ENCODE results near the gene KHDC1L. TPM values are rescaled to one million over a fixed set of nuclear protein-coding genes. Genes with fewer than 3 reads are reported as not detected.
"Not testable (repeated sequence)": the region's sequence is repeated elsewhere in the genome, so short reads cannot be mapped to it uniquely, and the experiment has no call there.

KHDC1L gene
- total RNA-seq, 5 donors from 2014 or later (not counting 1 experiment from before 2014, with no cell fraction given), result not detected

- Mint-ChIP-seq H3K4me3 (no peak overlapping the region), H3K27ac (no peak overlapping the region), H3K4me1 (no peaks in the 10 kb centered on the region), H3K27me3 (no peaks in the 10 kb centered on the region), H3K9me3 (no peaks in the 10 kb centered on the region), H3K36me3 (no peaks in the 10 kb centered on the region)
- no peaks in the 10 kb centered on the region for H3K36me3 ChIP-seq (ENCODE audit: control insufficient read depth in 2 of 2, extremely low read depth in 1 of 2, insufficient read depth in 1 of 2, low read length in 1 of 2)
- no peak overlapping the region for H3K4me3 ChIP-seq (ENCODE audit: control insufficient read depth in 1 of 2, extremely low read depth in 1 of 2, low read length in 1 of 2)
- ChIA-PET POLR2A (no interaction called here), CTCF (no interaction called here)
- 77% methylated on average over 4 of the region's 4 CpGs for WGBS (ENCODE audit: insufficient coverage)
- H3K9me3 ChIP-seq, result no peaks in the 10 kb centered on the region
- DNase-seq (no peak), ATAC-seq (replicated peaks in 1 of 4) (no peak)
- H3K4me1 ChIP-seq (ENCODE audit: control insufficient read depth in 1 of 2, extremely low read depth in 1 of 2, insufficient read depth in 2 of 2, low read length in 2 of 2), result no peaks in the 10 kb centered on the region
- no peaks in the 10 kb centered on the region for H3K27me3 ChIP-seq (replicated peaks in 1 of 2; ENCODE audit: control insufficient read depth in 2 of 2, extremely low read depth in 1 of 2, insufficient read depth in 2 of 2, low read length in 1 of 2)
- no peak overlapping the region for H3K27ac ChIP-seq (ENCODE audit: low read length)
These were observed 24.6 kb downstream of the KHDC1L start for GRCh38 chr6:73200735-73201134.

GRCh38 chr6:73200247-73200646 lies 25.0 kb downstream of the KHDC1L start:
- no peaks in the 10 kb centered on the region for H3K4me1 ChIP-seq (ENCODE audit: control insufficient read depth in 1 of 2, extremely low read depth in 1 of 2, insufficient read depth in 2 of 2, low read length in 2 of 2)
- no peak overlapping the region for H3K4me3 Mint-ChIP-seq
- no peak overlapping the region for H3K4me3 ChIP-seq (ENCODE audit: control insufficient read depth in 1 of 2, extremely low read depth in 1 of 2, low read length in 1 of 2)
- H3K27me3 Mint-ChIP-seq, result no peaks in the 10 kb centered on the region
- ChIA-PET POLR2A (no interaction called here), CTCF (no interaction called here)
- H3K36me3 ChIP-seq (ENCODE audit: control insufficient read depth in 2 of 2, extremely low read depth in 1 of 2, insufficient read depth in 1 of 2, low read length in 1 of 2), result no peaks in the 10 kb centered on the region
- no peak overlapping the region for H3K27ac ChIP-seq (ENCODE audit: low read length)
- no peaks in the 10 kb centered on the region for H3K9me3 Mint-ChIP-seq
- H3K9me3 ChIP-seq, result no peaks in the 10 kb centered on the region
- DNase-seq, result no peak
- no peaks in the 10 kb centered on the region for H3K4me1 Mint-ChIP-seq
- no peaks in the 10 kb centered on the region for H3K27me3 ChIP-seq (replicated peaks in 1 of 2; ENCODE audit: control insufficient read depth in 2 of 2, extremely low read depth in 1 of 2, insufficient read depth in 2 of 2, low read length in 1 of 2)
- ATAC-seq (replicated peaks in 1 of 4), result no peak
- 70% methylated on average over 1 of the region's 3 CpGs for WGBS (ENCODE audit: insufficient coverage)
- H3K36me3 Mint-ChIP-seq, result no peaks in the 10 kb centered on the region
- H3K27ac Mint-ChIP-seq, result no peak overlapping the region

GRCh38 chr6:73194744-73195143 lies 30.6 kb downstream of the KHDC1L start:
- no peaks in the 10 kb centered on the region for H3K27me3 ChIP-seq (replicated peaks in 1 of 2; ENCODE audit: control insufficient read depth in 2 of 2, extremely low read depth in 1 of 2, insufficient read depth in 2 of 2, low read length in 1 of 2)
- H3K4me1 ChIP-seq (ENCODE audit: control insufficient read depth in 1 of 2, extremely low read depth in 1 of 2, insufficient read depth in 2 of 2, low read length in 2 of 2), result no peaks in the 10 kb centered on the region
- no peak overlapping the region for H3K4me3 Mint-ChIP-seq
- no peaks in the 10 kb centered on the region for H3K9me3 Mint-ChIP-seq
- no peaks in the 10 kb centered on the region for H3K9me3 ChIP-seq
- 93% methylated on average over 7 of the region's 7 CpGs for WGBS (ENCODE audit: insufficient coverage)
- no peak overlapping the region for H3K4me3 ChIP-seq (ENCODE audit: control insufficient read depth in 1 of 2, extremely low read depth in 1 of 2, low read length in 1 of 2)
- no peak overlapping the region for H3K27ac Mint-ChIP-seq
- H3K36me3 Mint-ChIP-seq, result peaks cover 10% of the 10 kb centered on the region
- ATAC-seq (replicated peaks in 1 of 4), result no peak
- ChIA-PET POLR2A (no interaction called here), CTCF (no interaction called here)
- H3K27ac ChIP-seq (ENCODE audit: low read length), result no peak overlapping the region
- no peaks in the 10 kb centered on the region for H3K4me1 Mint-ChIP-seq
- no peak for DNase-seq
- H3K36me3 ChIP-seq (ENCODE audit: control insufficient read depth in 2 of 2, extremely low read depth in 1 of 2, insufficient read depth in 1 of 2, low read length in 1 of 2), result peaks cover 2 to 3% of the 10 kb centered on the region in 2 donors
- H3K27me3 Mint-ChIP-seq, result no peaks in the 10 kb centered on the region

GRCh38 chr6:73193302-73193701 lies 32.0 kb downstream of the KHDC1L start:
- H3K4me1 ChIP-seq (ENCODE audit: control insufficient read depth in 1 of 2, extremely low read depth in 1 of 2, insufficient read depth in 2 of 2, low read length in 2 of 2); H3K4me3 Mint-ChIP-seq; H3K4me3 ChIP-seq (ENCODE audit: control insufficient read depth in 1 of 2, extremely low read depth in 1 of 2, low read length in 1 of 2); DNase-seq; H3K36me3 ChIP-seq (ENCODE audit: control insufficient read depth in 2 of 2, extremely low read depth in 1 of 2, insufficient read depth in 1 of 2, low read length in 1 of 2); H3K9me3 Mint-ChIP-seq; POLR2A ChIA-PET; ATAC-seq (replicated peaks in 1 of 4); H3K27me3 ChIP-seq (replicated peaks in 1 of 2; ENCODE audit: control insufficient read depth in 2 of 2, extremely low read depth in 1 of 2, insufficient read depth in 2 of 2, low read length in 1 of 2); H3K27me3 Mint-ChIP-seq; CTCF ChIA-PET; H3K4me1 Mint-ChIP-seq; H3K27ac ChIP-seq (ENCODE audit: low read length); H3K27ac Mint-ChIP-seq; H3K9me3 ChIP-seq: not testable (repeated sequence)
- WGBS (ENCODE audit: insufficient coverage), result no CpG with 5 or more reads among the region's 4 CpGs
- H3K36me3 Mint-ChIP-seq, result peaks cover 10% of the 10 kb centered on the region

GRCh38 chr6:73182021-73182607 lies 43.2 kb downstream of the KHDC1L start:
- H3K36me3 ChIP-seq (ENCODE audit: control insufficient read depth in 2 of 2, extremely low read depth in 1 of 2, insufficient read depth in 1 of 2, low read length in 1 of 2), result no peaks in the 10 kb centered on the region
- Mint-ChIP-seq H3K9me3 (no peaks in the 10 kb centered on the region), H3K4me1 (peaks cover 6 to 11% (median 7%) of the 10 kb centered on the region in 3 donors), H3K27ac (no peak overlapping the region), H3K36me3 (no peaks in the 10 kb centered on the region), H3K4me3 (no peak overlapping the region), H3K27me3 (no peaks in the 10 kb centered on the region)
- ChIA-PET CTCF (interaction anchor here (0.7 to 1.9 kb wide), 7 partner anchors 390 to 773 kb away, joined by 3 to 6 read pairs (median 3); no protein-coding TSS in a partner anchor), POLR2A (no interaction called here)
- H3K4me3 ChIP-seq (ENCODE audit: control insufficient read depth in 1 of 2, extremely low read depth in 1 of 2, low read length in 1 of 2), result no peak overlapping the region
- H3K27ac ChIP-seq (ENCODE audit: low read length), result no peak overlapping the region
- H3K4me1 ChIP-seq (ENCODE audit: control insufficient read depth in 1 of 2, extremely low read depth in 1 of 2, insufficient read depth in 2 of 2, low read length in 2 of 2), result peaks cover 0 to 4% of the 10 kb centered on the region in 2 experiments
- H3K9me3 ChIP-seq, result no peaks in the 10 kb centered on the region
- no CpG with 5 or more reads among the region's 2 CpGs for WGBS (ENCODE audit: insufficient coverage)
- no peaks in the 10 kb centered on the region for H3K27me3 ChIP-seq (replicated peaks in 1 of 2; ENCODE audit: control insufficient read depth in 2 of 2, extremely low read depth in 1 of 2, insufficient read depth in 2 of 2, low read length in 1 of 2)
- no peak for ATAC-seq (replicated peaks in 1 of 4)
- DNase-seq, result no peak

GRCh38 chr6:73180763-73181619 lies 44.3 kb downstream of the KHDC1L start:
- Histone ChIP-seq H3K4me3 (ENCODE audit: control insufficient read depth in 1 of 2, extremely low read depth in 1 of 2, low read length in 1 of 2) (no peak overlapping the region), H3K27me3 (replicated peaks in 1 of 2; ENCODE audit: control insufficient read depth in 2 of 2, extremely low read depth in 1 of 2, insufficient read depth in 2 of 2, low read length in 1 of 2) (no peaks in the 10 kb centered on the region)

More at GRCh38 chr6:73180763-73181619, 44.3 kb downstream of the KHDC1L start:
- Mint-ChIP-seq H3K36me3 (no peaks in the 10 kb centered on the region), H3K27me3 (no peaks in the 10 kb centered on the region), H3K27ac (no peak overlapping the region), H3K9me3 (no peaks in the 10 kb centered on the region), H3K4me3 (peak overlapping the region; percentile 47 to 49 (median 47)), H3K4me1 (peaks cover 6 to 7% (median 7%) of the 10 kb centered on the region in 3 donors)
- Histone ChIP-seq H3K4me1 (ENCODE audit: control insufficient read depth in 1 of 2, extremely low read depth in 1 of 2, insufficient read depth in 2 of 2, low read length in 2 of 2) (peaks cover 0 to 4% of the 10 kb centered on the region in 2 experiments), H3K36me3 (ENCODE audit: control insufficient read depth in 2 of 2, extremely low read depth in 1 of 2, insufficient read depth in 1 of 2, low read length in 1 of 2) (no peaks in the 10 kb centered on the region), H3K9me3 (no peaks in the 10 kb centered on the region), H3K27ac (ENCODE audit: low read length) (no peak overlapping the region)
- 100% methylated on average over 1 of the region's 7 CpGs for WGBS (ENCODE audit: insufficient coverage)
- ATAC-seq (replicated peaks in 1 of 4) (peak; percentile 77 to 85 (median 82)), DNase-seq (peak in 4 of 35 experiments; percentile 6 to 59 (median 10))
- POLR2A ChIA-PET, result no interaction called here
- CTCF ChIA-PET, result interaction anchor here in 1 of 2 donors (1.0 kb wide), 2 partner anchors 769 to 772 kb away, joined by 3 read pairs; no protein-coding TSS in a partner anchor
